MCF 10A (cell line): Measurements from ENCODE around the gene CDA. TPM values are rescaled to one million over a fixed set of nuclear protein-coding genes. Genes with fewer than 3 reads are reported as not detected.
A peak's percentile ranks its signal among the peaks of the same experiment; 100 is the strongest.

Experiments
- BruUV-seq: library from RNA; stranded (reverse); fragments of 400-500 nt; replicated peaks from 2 replicates; lab custom pipeline; 2021; lab: Mats Ljungman, UMichigan
- CTCF ChIA-PET: fragments of 300-600 bp; sonication (Branson Sonifier 250); formaldehyde crosslinking; extraction: SDS; loops from one replicate; lab custom pipeline; 2021; ENCODE audit warnings: antibody characterized with exemption, inconsistent platforms; lab: Yijun Ruan, JAX
- POLR2A ChIA-PET: fragments of 300-600, 350-650 bp; sonication (Branson Sonifier 250); formaldehyde crosslinking; extraction: SDS; loops from one replicate; lab custom pipeline; 2020; ENCODE audit warnings: antibody characterized with exemption, inconsistent platforms; lab: Yijun Ruan, JAX
- DNase-seq: peaks from one replicate; pipeline ENCODE4 v3.0.0-alpha.2; 2018; ENCODE audit not compliant: unreplicated experiment
- H3K27ac Mint-ChIP-seq: one replicate; pipeline ENCODE4 v1.8.0; 2022; ENCODE audit warnings: mild to moderate bottlenecking, low read depth, mixed read lengths; ENCODE audit not compliant: unreplicated experiment
- H3K27me3 Mint-ChIP-seq: one replicate; pipeline ENCODE4 v1.8.0; 2022; ENCODE audit warnings: mixed read lengths; ENCODE audit not compliant: insufficient read depth, unreplicated experiment
- H3K36me3 Mint-ChIP-seq: one replicate; pipeline ENCODE4 v1.8.0; 2022; ENCODE audit warnings: mild to moderate bottlenecking, moderate library complexity, mixed read lengths; ENCODE audit not compliant: insufficient read depth, unreplicated experiment
- H3K4me1 Mint-ChIP-seq: one replicate; pipeline ENCODE4 v1.8.0; 2022; ENCODE audit warnings: mixed read lengths; ENCODE audit not compliant: insufficient read depth, unreplicated experiment
- H3K4me3 Mint-ChIP-seq: one replicate; pipeline ENCODE4 v1.8.0; 2022; ENCODE audit warnings: mild to moderate bottlenecking, moderate library complexity, mixed read lengths; ENCODE audit not compliant: unreplicated experiment
- H3K9me3 Mint-ChIP-seq: one replicate; pipeline ENCODE4 v1.8.0; 2022; ENCODE audit warnings: mixed read lengths; ENCODE audit not compliant: unreplicated experiment
- intact Hi-C: fragments of 100-400 bp; cut with micrococcal nuclease; formaldehyde crosslinking; loops from 2 replicates; pipeline ENCODE4 v1.14.1; 2022
- total RNA-seq: library from RNA; stranded (reverse); gene quantifications from 2 replicates; pipeline ENCODE4 v1.2.3, GENCODE V29; 2022
- TF ChIP-seq, protein P1 (sequence below): fragments of 200-600 bp; IDR thresholded peaks from one replicate; pipeline ENCODE4 v1.8.0; 2022; ENCODE audit warnings: antibody characterized with exemption, mild to moderate bottlenecking; ENCODE audit not compliant: unreplicated experiment

CDA gene
- total RNA-seq, 1 experiment from 2014 or later, result not detected

DNA sequence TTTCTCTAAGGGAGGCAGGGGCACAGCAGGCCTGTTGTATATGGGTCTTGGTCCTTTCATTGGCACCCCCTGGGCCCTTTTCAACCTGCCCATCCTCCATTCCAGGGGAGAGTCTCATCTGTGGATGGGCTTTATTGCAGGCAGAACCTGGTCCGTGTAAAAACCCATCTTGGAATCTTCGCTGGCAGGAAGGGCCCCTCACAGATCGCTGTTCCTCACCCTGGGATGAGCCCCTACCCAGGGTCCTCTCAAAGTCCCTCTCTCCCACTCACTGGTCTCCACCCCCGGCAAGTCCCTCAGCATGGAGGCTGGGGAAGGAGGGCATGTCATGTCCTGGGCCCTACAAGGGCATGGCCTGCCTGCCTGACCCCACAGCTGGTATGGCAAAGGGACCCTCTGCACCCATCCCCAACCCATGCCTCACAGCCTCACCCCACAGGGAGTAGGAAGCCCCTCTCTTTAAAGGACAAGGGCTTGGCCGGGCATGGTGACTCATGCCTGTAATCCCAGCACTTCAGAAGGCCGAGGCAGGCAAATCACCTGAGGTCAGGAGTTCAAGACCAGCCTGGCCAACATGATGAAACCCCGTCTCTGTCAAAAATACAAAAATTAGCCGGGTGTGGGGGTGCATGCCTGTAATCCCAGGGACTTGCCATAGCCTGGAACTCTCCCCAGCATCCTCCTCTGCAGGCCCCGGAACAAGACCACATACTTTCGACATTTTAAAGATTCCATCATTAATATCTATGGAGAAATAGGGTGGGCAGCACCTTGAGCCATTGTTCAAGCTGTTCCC, 13.2 kb upstream of the CDA start:
- H3K9me3 Mint-ChIP-seq, result no peaks in the 10 kb centered on the region
- CTCF ChIA-PET, result interaction anchor here (0.6 to 3.1 kb wide), 20 partner anchors 9 to 655 kb away, joined by 3 to 28 read pairs (median 4); partner anchors contain the start of genes DDOST and PINK1
- no peaks in the 10 kb centered on the region for H3K4me1 Mint-ChIP-seq
- intact Hi-C loops, result loop anchor here (1.0 kb wide), 2 partner anchors 58 to 65 kb away; partner anchors contain the start of gene PINK1
- no peak overlapping the region for H3K27ac Mint-ChIP-seq
- peaks cover 4% of the 10 kb centered on the region for H3K36me3 Mint-ChIP-seq
- peaks cover 14% of the 10 kb centered on the region for H3K27me3 Mint-ChIP-seq
- BruUV-seq, result no TSS peak
- TF ChIP-seq, protein P1, sequence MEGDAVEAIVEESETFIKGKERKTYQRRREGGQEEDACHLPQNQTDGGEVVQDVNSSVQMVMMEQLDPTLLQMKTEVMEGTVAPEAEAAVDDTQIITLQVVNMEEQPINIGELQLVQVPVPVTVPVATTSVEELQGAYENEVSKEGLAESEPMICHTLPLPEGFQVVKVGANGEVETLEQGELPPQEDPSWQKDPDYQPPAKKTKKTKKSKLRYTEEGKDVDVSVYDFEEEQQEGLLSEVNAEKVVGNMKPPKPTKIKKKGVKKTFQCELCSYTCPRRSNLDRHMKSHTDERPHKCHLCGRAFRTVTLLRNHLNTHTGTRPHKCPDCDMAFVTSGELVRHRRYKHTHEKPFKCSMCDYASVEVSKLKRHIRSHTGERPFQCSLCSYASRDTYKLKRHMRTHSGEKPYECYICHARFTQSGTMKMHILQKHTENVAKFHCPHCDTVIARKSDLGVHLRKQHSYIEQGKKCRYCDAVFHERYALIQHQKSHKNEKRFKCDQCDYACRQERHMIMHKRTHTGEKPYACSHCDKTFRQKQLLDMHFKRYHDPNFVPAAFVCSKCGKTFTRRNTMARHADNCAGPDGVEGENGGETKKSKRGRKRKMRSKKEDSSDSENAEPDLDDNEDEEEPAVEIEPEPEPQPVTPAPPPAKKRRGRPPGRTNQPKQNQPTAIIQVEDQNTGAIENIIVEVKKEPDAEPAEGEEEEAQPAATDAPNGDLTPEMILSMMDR, result no peak
- no peak overlapping the region for H3K4me3 Mint-ChIP-seq
- DNase-seq, result peak; percentile 21
- POLR2A ChIA-PET, result interaction anchor here (0.6 to 1.1 kb wide), 3 partner anchors 57 to 755 kb away, joined by 3 to 9 read pairs (median 3); no protein-coding TSS in a partner anchor

DNA sequence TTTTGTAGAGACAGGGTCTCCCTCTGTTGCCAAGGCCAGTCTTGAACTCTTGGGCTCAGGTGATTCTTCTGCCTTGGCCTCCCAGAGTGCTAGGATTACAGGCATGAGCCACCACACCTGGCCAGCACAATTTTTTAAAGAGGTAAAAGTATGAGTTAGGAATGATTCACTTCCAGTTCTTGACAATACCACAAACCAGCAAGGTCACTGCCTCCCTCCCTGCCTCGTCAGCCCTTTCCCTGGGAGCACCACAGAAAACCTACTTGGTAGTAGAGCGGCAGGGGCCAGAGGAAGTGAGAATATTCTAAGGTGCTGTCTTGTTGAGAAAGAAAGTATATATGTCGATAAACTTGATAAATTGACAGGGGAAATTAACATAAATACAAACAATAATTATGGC, 10.8 kb upstream of the CDA start:
- Mint-ChIP-seq H3K36me3 (peaks cover 4% of the 10 kb centered on the region), H3K27ac (no peak overlapping the region), H3K4me1 (no peaks in the 10 kb centered on the region), H3K4me3 (no peak overlapping the region), H3K27me3 (peaks cover 12% of the 10 kb centered on the region), H3K9me3 (no peaks in the 10 kb centered on the region)
- intact Hi-C loops, result no loop called here
- POLR2A ChIA-PET, result no interaction called here
- no TSS peak for BruUV-seq
- CTCF ChIA-PET, result interaction anchor here (0.6 kb wide), 1 partner anchor 24 kb away, joined by 3 read pairs; no protein-coding TSS in a partner anchor
- DNase-seq, result no peak
- TF ChIP-seq, protein P1, result no peak

DNA sequence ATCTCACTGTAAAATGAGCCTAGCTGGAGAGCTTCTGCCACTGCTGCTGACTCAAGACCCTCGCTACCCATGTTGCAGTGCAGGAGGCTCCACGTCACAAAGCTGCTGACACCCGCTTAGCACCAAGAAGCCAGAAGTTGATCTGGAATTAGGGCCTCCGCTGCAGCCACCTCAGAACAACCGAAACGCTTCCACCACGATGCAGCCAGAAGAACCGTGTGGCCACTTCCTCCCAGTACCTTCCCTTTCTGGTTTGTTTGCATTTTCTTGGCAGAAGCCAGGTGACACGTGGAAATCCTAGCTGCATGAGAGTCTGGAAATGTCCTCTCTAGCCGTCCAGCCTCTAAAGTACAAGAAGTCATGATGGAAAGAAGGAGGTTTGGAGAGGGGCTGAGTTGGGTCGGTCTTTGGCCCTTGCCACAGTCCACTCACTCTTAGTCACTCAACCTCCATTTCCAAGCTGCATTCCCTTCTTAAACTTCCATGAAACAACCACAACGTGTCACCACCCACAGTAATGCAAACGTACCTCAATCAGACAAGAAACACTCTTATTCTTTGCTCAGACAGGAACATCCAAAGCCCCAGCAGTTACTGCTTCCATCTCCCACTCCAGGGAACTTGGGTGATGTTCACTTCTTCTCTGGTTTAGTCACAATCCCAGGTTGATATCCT, 10.0 kb upstream of the CDA start:
- Mint-ChIP-seq H3K4me3 (no peak overlapping the region), H3K9me3 (no peaks in the 10 kb centered on the region), H3K36me3 (peaks cover 4% of the 10 kb centered on the region), H3K4me1 (no peaks in the 10 kb centered on the region), H3K27me3 (peaks cover 4% of the 10 kb centered on the region), H3K27ac (no peak overlapping the region)
- ChIA-PET CTCF (interaction anchor here (0.6 to 2.0 kb wide), 2 partner anchors 55 to 60 kb away, joined by 3 to 12 read pairs; partner anchors contain the start of gene PINK1), POLR2A (interaction anchor here (0.7 kb wide), 1 partner anchor 14 kb away, joined by 3 read pairs; no protein-coding TSS in a partner anchor)
- intact Hi-C loops, result no loop called here
- BruUV-seq, result no TSS peak
- TF ChIP-seq, protein P1, result no peak
- DNase-seq, result no peak

DNA sequence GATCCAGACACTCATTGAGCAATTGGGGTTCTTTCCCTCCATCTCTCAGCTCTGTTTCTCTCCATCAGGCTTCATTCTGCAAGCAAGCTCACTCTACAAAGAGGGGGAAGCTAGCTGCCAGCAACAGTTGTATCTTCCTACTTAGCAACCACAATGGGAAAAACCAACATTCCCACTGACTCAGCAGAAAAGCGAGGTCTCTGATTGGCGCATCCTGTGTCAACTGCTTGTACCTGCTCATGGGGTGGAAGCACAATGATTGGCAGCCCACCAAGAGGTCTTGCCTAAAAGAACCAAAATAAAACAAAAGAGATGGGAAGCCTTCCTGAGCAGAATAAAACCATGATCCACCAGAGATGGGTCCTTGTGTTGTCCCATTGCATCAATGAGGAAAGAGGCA, 4.0 kb upstream of the CDA start:
- Mint-ChIP-seq H3K27me3 (no peaks in the 10 kb centered on the region), H3K4me1 (peaks cover 14% of the 10 kb centered on the region), H3K27ac (no peak overlapping the region), H3K36me3 (no peaks in the 10 kb centered on the region), H3K9me3 (no peaks in the 10 kb centered on the region), H3K4me3 (no peak overlapping the region)
- ChIA-PET POLR2A (no interaction called here), CTCF (interaction anchor here (0.8 kb wide), 1 partner anchor 10 kb away, joined by 8 read pairs; no protein-coding TSS in a partner anchor)
- TF ChIP-seq, protein P1, result no peak
- BruUV-seq, result no TSS peak
- intact Hi-C loops, result no loop called here
- peak; percentile 73 for DNase-seq
